PC-3 (cell line): ENCODE measurements around the gene GPRC5C. TPM values are rescaled to one million over a fixed set of nuclear protein-coding genes. Genes with fewer than 3 reads are reported as not detected.
A peak's percentile ranks its signal among the peaks of the same experiment; 100 is the strongest.

Experiments used
- ATAC-seq: fragments of 200-7000 bp; cut with Tn5 transposase; 2 replicates; pipeline ENCODE4 v1.9.1; 2020; ENCODE audit warnings: mild to moderate bottlenecking, moderate library complexity
- BruUV-seq: library from RNA; stranded (reverse); fragments of 400-500 nt; replicated peaks from 2 replicates; lab custom pipeline; 2021; lab: Mats Ljungman, UMichigan
- CTCF ChIA-PET: fragments of 300-600 bp; sonication (Branson Sonifier 250); formaldehyde crosslinking; loops from one replicate; lab custom pipeline; 2022; ENCODE audit warnings: antibody characterized with exemption; lab: Charles Lee
- POLR2A ChIA-PET: fragments of 300-600 bp; sonication (Branson Sonifier 250); formaldehyde crosslinking; loops from one replicate; lab custom pipeline; 2022; ENCODE audit warnings: antibody characterized with exemption; ENCODE audit not compliant: unreplicated experiment; lab: Charles Lee
- DNase-seq: peaks from one replicate; pipeline ENCODE4 v3.0.0-alpha.2; 2015
- H2AFZ ChIP-seq: fragments of 300-600 bp; sonication (generic); 2 replicates; pipeline ENCODE4 v1.6.0; 2016; ENCODE audit warnings: antibody characterized with exemption, low read length
- H3F3A ChIP-seq: fragments of 300-600 bp; sonication (generic); one replicate; pipeline ENCODE4 v1.6.0; 2017; ENCODE audit warnings: antibody characterized with exemption, low read length, control low read depth, mild to moderate bottlenecking; ENCODE audit not compliant: unreplicated experiment
- H3K27ac ChIP-seq: fragments of 300-600 bp; sonication (generic); 2 replicates; pipeline ENCODE4 v1.5.1; 2016; ENCODE audit warnings: mild to moderate bottlenecking, low read length
- H3K27me3 ChIP-seq: fragments of 300-600 bp; sonication (generic); 2 replicates; pipeline ENCODE4 v1.6.1; 2016; ENCODE audit warnings: low read length, mixed read lengths
- H3K36me3 ChIP-seq: fragments of 300-600 bp; sonication (generic); 2 replicates; pipeline ENCODE4 v1.6.1; 2016; ENCODE audit warnings: low read depth, mixed run types, low read length, mixed read lengths
- H3K4me1 ChIP-seq: fragments of 300-600 bp; sonication (generic); 2 replicates; pipeline ENCODE4 v1.5.1; 2016; ENCODE audit warnings: low read length; ENCODE audit not compliant: insufficient read depth
- H3K4me2 ChIP-seq: fragments of 300-600 bp; sonication (generic); 2 replicates; pipeline ENCODE4 v1.6.0; 2016; ENCODE audit warnings: low read length
- H3K4me3 ChIP-seq: fragments of 300-600 bp; sonication (generic); 2 replicates; pipeline ENCODE4 v1.5.1; 2016; ENCODE audit warnings: mild to moderate bottlenecking, low read length, mixed read lengths
- H3K79me2 ChIP-seq: fragments of 300-600 bp; sonication (generic); 2 replicates; pipeline ENCODE4 v1.6.1; 2017; ENCODE audit warnings: low read length, mixed read lengths
- H3K9ac ChIP-seq: fragments of 300-600 bp; sonication (generic); 2 replicates; pipeline ENCODE4 v1.6.0; 2016; ENCODE audit warnings: mild to moderate bottlenecking, low read length
- H3K9me2 ChIP-seq: fragments of 300-600 bp; sonication (generic); replicated peaks from 2 replicates; pipeline ENCODE4 v1.6.1; 2016; ENCODE audit warnings: mixed run types, low read length, mixed read lengths
- H3K9me3 ChIP-seq: fragments of 300-600 bp; sonication (generic); 2 replicates; pipeline ENCODE4 v1.6.1; 2016; ENCODE audit warnings: low read length, mixed read lengths
- H4K20me1 ChIP-seq: fragments of 300-600 bp; sonication (generic); 2 replicates; pipeline ENCODE4 v1.6.1; 2016; ENCODE audit warnings: low read length, mixed read lengths
- CTCF ChIP-seq: fragments of 300-600 bp; sonication (generic); conservative IDR thresholded peaks from 2 replicates; pipeline ENCODE4 v1.5.1; 2017; ENCODE audit warnings: antibody characterized with exemption, low read depth, mild to moderate bottlenecking, low read length
- EZH2 ChIP-seq: fragments of 300-600 bp; sonication (generic); IDR thresholded peaks from one replicate; pipeline ENCODE4 v1.6.1; 2017; ENCODE audit warnings: antibody characterized with exemption, mild to moderate bottlenecking, low read length; ENCODE audit not compliant: unreplicated experiment
- EZH2phosphoT487 ChIP-seq: fragments of 300-600 bp; sonication (generic); IDR thresholded peaks from 2 replicates; pipeline ENCODE4 v1.6.1; 2018; ENCODE audit warnings: mild to moderate bottlenecking, antibody characterized with exemption, low read length, borderline replicate concordance
- intact Hi-C: fragments of 100-400 bp; cut with micrococcal nuclease; formaldehyde crosslinking; loops from 2 replicates; pipeline ENCODE4 v1.9.0; 2023
- total RNA-seq: library from RNA; depleted of rRNA; stranded (reverse); fragments of >200 nt; gene quantifications from 2 replicates; pipeline ENCODE4 v1.2.3, GENCODE V29; 2014

GPRC5C gene
- total RNA-seq, 1 experiment from 2014 or later, result 209 TPM

GRCh38 chr17:74453665-74454196 is 21.8 kb downstream of the GPRC5C start:
- ChIA-PET POLR2A (interaction anchor here (0.6 to 1.0 kb wide), 3 partner anchors 10 to 36 kb away, joined by 3 to 11 read pairs (median 5); no protein-coding TSS in a partner anchor), CTCF (interaction anchor here (0.6 to 4.1 kb wide), 4 partner anchors 23 to 85 kb away, joined by 3 to 47 read pairs (median 4); no protein-coding TSS in a partner anchor)
- H3K36me3 ChIP-seq, result peaks cover 3% of the 10 kb centered on the region; the same call in 1 of the 2 replicates
- no peaks in the 10 kb centered on the region for H3F3A ChIP-seq
- H3K4me2 ChIP-seq, result peak overlapping the region; percentile 100
- no peaks in the 10 kb centered on the region for H3K79me2 ChIP-seq
- H3K4me1 ChIP-seq, result peaks cover 14% of the 10 kb centered on the region
- intact Hi-C loops, result loop anchor here (1.0 kb wide), 1 partner anchor 23 kb away; no protein-coding TSS in a partner anchor
- peak overlapping the region; percentile 98 for H2AFZ ChIP-seq
- peak overlapping the region; percentile 74 for H3K4me3 ChIP-seq
- no peaks in the 10 kb centered on the region for H4K20me1 ChIP-seq
- no peaks in the 10 kb centered on the region for H3K9me2 ChIP-seq
- ATAC-seq (peak; percentile 93), DNase-seq (peak; percentile 88)
- H3K9me3 ChIP-seq, result no peaks in the 10 kb centered on the region
- no peak for TF ChIP-seq CTCF
- TF ChIP-seq EZH2phosphoT487, result no peak
- TF ChIP-seq EZH2, result no peak
- H3K27me3 ChIP-seq, result no peaks in the 10 kb centered on the region
- H3K9ac ChIP-seq, result no peak overlapping the region
- BruUV-seq, result no TSS peak
- no peak overlapping the region for H3K27ac ChIP-seq

DNA sequence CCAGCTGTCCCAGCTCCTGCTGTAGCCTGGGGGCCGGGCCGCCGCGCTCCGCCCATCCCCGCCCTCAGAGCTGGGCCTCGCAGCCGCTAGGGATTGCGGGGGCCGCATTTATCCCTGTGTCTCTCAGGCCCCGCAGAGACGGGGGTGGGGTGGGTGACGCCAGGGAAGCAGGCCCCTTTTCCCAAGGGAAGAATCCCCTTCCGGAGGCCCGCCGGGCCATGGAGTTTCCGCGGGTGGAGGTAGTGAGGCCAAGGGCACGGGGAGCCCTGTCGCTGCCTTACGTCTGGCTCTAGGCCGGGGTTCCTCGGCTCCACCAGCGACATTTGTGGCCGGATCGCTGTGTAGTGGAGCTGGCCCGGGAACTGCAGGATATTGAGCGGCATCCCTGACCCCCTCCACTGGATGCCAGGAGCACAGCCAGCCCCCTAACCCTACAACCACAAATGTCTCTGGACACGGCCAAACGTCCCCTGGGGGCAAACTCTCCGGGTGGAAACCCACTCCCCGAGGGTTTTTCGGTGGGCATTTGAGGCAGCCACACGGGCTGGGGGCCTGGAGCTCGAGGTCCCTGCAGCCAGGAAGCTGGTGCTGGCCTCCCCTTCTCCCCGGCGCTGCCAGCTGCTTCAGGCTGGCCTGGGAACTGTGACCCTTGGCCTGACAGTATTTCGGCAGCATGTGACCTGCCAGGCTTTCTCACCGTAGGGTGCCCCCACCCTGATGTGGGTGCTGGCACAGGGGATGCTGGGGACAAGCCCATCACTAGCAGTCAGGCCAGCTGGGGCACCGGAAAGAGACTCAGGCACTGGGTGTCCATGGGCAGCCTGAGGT is 22.5 kb downstream of the GPRC5C start:
- Histone ChIP-seq H3K9me3 (no peaks in the 10 kb centered on the region), H2AFZ (peak overlapping the region; percentile 98), H4K20me1 (no peaks in the 10 kb centered on the region), H3K79me2 (no peaks in the 10 kb centered on the region), H3K4me2 (peak overlapping the region; percentile 100), H3K4me1 (peaks cover 14% of the 10 kb centered on the region), H3K9me2 (no peaks in the 10 kb centered on the region), H3K36me3 (no peaks in the 10 kb centered on the region), H3K9ac (peak overlapping the region; percentile 56), H3F3A (no peaks in the 10 kb centered on the region), H3K27me3 (no peaks in the 10 kb centered on the region), H3K27ac (no peak overlapping the region), H3K4me3 (peak overlapping the region; percentile 74)
- CTCF ChIA-PET, result interaction anchor here (0.6 to 4.1 kb wide), 4 partner anchors 24 to 86 kb away, joined by 3 to 47 read pairs (median 4); no protein-coding TSS in a partner anchor
- TF ChIP-seq CTCF, result no peak
- BruUV-seq, result no TSS peak
- DNase-seq (no peak), ATAC-seq (peak; percentile 41)
- intact Hi-C loops, result loop anchor here (1.0 kb wide), 1 partner anchor 24 kb away; no protein-coding TSS in a partner anchor
- POLR2A ChIA-PET, result interaction anchor here (0.6 to 1.0 kb wide), 3 partner anchors 11 to 37 kb away, joined by 3 to 11 read pairs (median 5); no protein-coding TSS in a partner anchor
